Measurements from ENCODE around the gene AOPEP.

The AOPEP gene

GRCh38 chr9:94905606-94906005 is 179.1 kb downstream of the AOPEP start:
- DNase-seq, result no peak

- DNase-seq, result no peak
These were observed 179.7 kb downstream of the AOPEP start for GRCh38 chr9:94906181-94906580.

- DNase-seq, result no peak
These were observed 180.2 kb downstream of the AOPEP start for GRCh38 chr9:94906713-94907112.

- DNase-seq, result no peak
These were observed 180.9 kb downstream of the AOPEP start for GRCh38 chr9:94907264-94907936.

GRCh38 chr9:94908011-94908563 is 181.6 kb downstream of the AOPEP start:
- DNase-seq, result no peak

GRCh38 chr9:94908583-94909249 is 182.2 kb downstream of the AOPEP start:
- no peak for DNase-seq

- no peak for DNase-seq
These were observed 182.9 kb downstream of the AOPEP start for GRCh38 chr9:94909250-94909894.

GRCh38 chr9:94909965-94910730 is 183.6 kb downstream of the AOPEP start:
- no peak for DNase-seq

GRCh38 chr9:94911211-94911610 is 184.7 kb downstream of the AOPEP start:
- no peak for DNase-seq

- DNase-seq, result no peak
These were observed 185.6 kb downstream of the AOPEP start for GRCh38 chr9:94911986-94912635.

GRCh38 chr9:94912700-94913249 is 186.3 kb downstream of the AOPEP start:
- DNase-seq, result no peak

GRCh38 chr9:94913550-94913949 is 187.1 kb downstream of the AOPEP start:
- DNase-seq, result no peak

GRCh38 chr9:94915476-94916450 is 189.3 kb downstream of the AOPEP start:
- no peak for DNase-seq

GRCh38 chr9:94916956-94917355 is 190.5 kb downstream of the AOPEP start:
- DNase-seq, result no peak

- no peak for DNase-seq
These were observed 191.7 kb downstream of the AOPEP start for GRCh38 chr9:94918038-94918753.

GRCh38 chr9:94919376-94920098 is 193.0 kb downstream of the AOPEP start:
- no peak for DNase-seq

- DNase-seq, result no peak
These were observed 194.1 kb downstream of the AOPEP start for GRCh38 chr9:94920420-94921091.

GRCh38 chr9:94921092-94921471 is 194.6 kb downstream of the AOPEP start:
- DNase-seq, result no peak

- DNase-seq, result no peak
These were observed 195.2 kb downstream of the AOPEP start for GRCh38 chr9:94921656-94922055.
